BJ (cell line): ENCODE data around the gene COL18A1. TPM values are rescaled to one million over a fixed set of nuclear protein-coding genes. Genes with fewer than 3 reads are reported as not detected.

Experiments
- CTCF ChIA-PET: fragments of 350-600 bp; formaldehyde crosslinking; extraction: SDS; loops from one replicate; lab custom pipeline; 2021; ENCODE audit warnings: antibody characterized with exemption, inconsistent platforms; lab: Yijun Ruan, JAX
- POLR2A ChIA-PET: fragments of 300-600 bp; sonication (Branson Sonifier 250); formaldehyde crosslinking; extraction: SDS; loops from one replicate; lab custom pipeline; 2021; ENCODE audit warnings: antibody characterized with exemption; lab: Charles Lee
- DNase-seq: peaks from one replicate; pipeline ENCODE4 v3.0.0-alpha.2; 2011; ENCODE audit warnings: low read depth
- H3K27me3 ChIP-seq: 2 replicates; pipeline ENCODE4 v1.6.0; 2011; ENCODE audit warnings: low read length; ENCODE audit not compliant: control insufficient read depth, insufficient read depth
- H3K36me3 ChIP-seq: 2 replicates; pipeline ENCODE4 v1.5.1; 2011; ENCODE audit warnings: low read length; ENCODE audit not compliant: control insufficient read depth, insufficient read depth
- H3K4me3 ChIP-seq: 2 replicates; pipeline ENCODE4 v1.5.1; 2011; ENCODE audit warnings: low read depth, mild to moderate bottlenecking, control low read depth, low read length
- CTCF ChIP-seq: IDR thresholded peaks from 2 replicates; pipeline ENCODE4 v1.5.1; 2011; ENCODE audit warnings: low read depth, mild to moderate bottlenecking, control low read depth, inconsistent platforms, low read length, moderate library complexity; ENCODE audit not compliant: insufficient read depth
- polyA plus RNA-seq: library from polyadenylated mRNA; depleted of rRNA; stranded (reverse); fragments of >200 nt; gene quantifications from 2 replicates; pipeline ENCODE4 v1.2.3, GENCODE V29; 2011

Gene COL18A1
- polyA plus RNA-seq, 1 experiment, result 99.7 TPM

- ChIA-PET CTCF (no interaction called here), POLR2A (no interaction called here)
- no peak for DNase-seq
- Histone ChIP-seq H3K27me3 (no peaks in the 10 kb centered on the region), H3K36me3 (peaks cover 3% of the 10 kb centered on the region; the same call in 1 of the 2 replicates), H3K4me3 (no peak overlapping the region)
- no peak for TF ChIP-seq CTCF
These were observed 104.9 kb downstream of the COL18A1 start for GRCh38 chr21:45509566-45510465.

- Histone ChIP-seq H3K36me3 (peaks cover 4% of the 10 kb centered on the region; the same call in 1 of the 2 replicates), H3K4me3 (no peak overlapping the region), H3K27me3 (no peaks in the 10 kb centered on the region)
- TF ChIP-seq CTCF, result no peak
- CTCF ChIA-PET, result no interaction called here
- POLR2A ChIA-PET, result no interaction called here
- DNase-seq, result no peak
These were observed 105.5 kb downstream of the COL18A1 start for GRCh38 chr21:45510466-45510955.

GRCh38 chr21:45511007-45511406 is 106.0 kb downstream of the COL18A1 start:
- Histone ChIP-seq H3K36me3 (peaks cover 4% of the 10 kb centered on the region; the same call in 1 of the 2 replicates), H3K4me3 (no peak overlapping the region), H3K27me3 (no peaks in the 10 kb centered on the region)
- no peak for TF ChIP-seq CTCF
- ChIA-PET POLR2A (no interaction called here), CTCF (interaction anchor here (0.6 kb wide), 1 partner anchor 39 kb away, joined by 4 read pairs; no protein-coding TSS in a partner anchor)
- no peak for DNase-seq

- CTCF ChIA-PET, result interaction anchor here (0.6 kb wide), 1 partner anchor 38 kb away, joined by 4 read pairs; no protein-coding TSS in a partner anchor
- no peak for TF ChIP-seq CTCF
- H3K4me3 ChIP-seq, result no peak overlapping the region
- peaks cover 4% of the 10 kb centered on the region; the same call in 1 of the 2 replicates for H3K36me3 ChIP-seq
- DNase-seq, result no peak
- POLR2A ChIA-PET, result no interaction called here
- H3K27me3 ChIP-seq, result no peaks in the 10 kb centered on the region
These were observed 106.9 kb downstream of the COL18A1 start for GRCh38 chr21:45511661-45512431.

GRCh38 chr21:45512626-45513002 is 107.6 kb downstream of the COL18A1 start:
- no peak overlapping the region for H3K4me3 ChIP-seq
- H3K36me3 ChIP-seq, result peaks cover 3% of the 10 kb centered on the region; the same call in 1 of the 2 replicates
- CTCF ChIA-PET, result no interaction called here
- POLR2A ChIA-PET, result no interaction called here
- TF ChIP-seq CTCF, result no peak
- no peak for DNase-seq
- H3K27me3 ChIP-seq, result no peaks in the 10 kb centered on the region
